ENCODE measurements around the gene NR2F2.

NR2F2 gene

GRCh38 chr15:96344060-96344705 lies 13.7 kb downstream of the NR2F2 start:
- DNase-seq = no peak

- no peak for DNase-seq
Observed at GRCh38 chr15:96344706-96345559, 14.4 kb downstream of the NR2F2 start.

- no peak for DNase-seq
Observed at GRCh38 chr15:96345560-96346399, 15.3 kb downstream of the NR2F2 start.

- no peak for DNase-seq
Observed at GRCh38 chr15:96346409-96346970, 16.0 kb downstream of the NR2F2 start.

- DNase-seq = no peak
Observed at GRCh38 chr15:96347181-96348111, 16.9 kb downstream of the NR2F2 start.

- no peak for DNase-seq
Observed at GRCh38 chr15:96348112-96349027, 17.9 kb downstream of the NR2F2 start.

- DNase-seq = no peak
Observed at GRCh38 chr15:96349034-96349856, 18.7 kb downstream of the NR2F2 start.

- no peak for DNase-seq
Observed at GRCh38 chr15:96349857-96350720, 19.6 kb downstream of the NR2F2 start.

- DNase-seq = no peak
Observed at GRCh38 chr15:96350934-96351724, 20.6 kb downstream of the NR2F2 start.

GRCh38 chr15:96351761-96352603 lies 21.5 kb downstream of the NR2F2 start:
- no peak for DNase-seq

GRCh38 chr15:96352604-96353405 lies 22.3 kb downstream of the NR2F2 start:
- no peak for DNase-seq

GRCh38 chr15:96353416-96353929 lies 23.0 kb downstream of the NR2F2 start:
- no peak for DNase-seq

GRCh38 chr15:96353930-96354730 lies 23.6 kb downstream of the NR2F2 start:
- no peak for DNase-seq

- no peak for DNase-seq
Observed at GRCh38 chr15:96354731-96355567, 24.4 kb downstream of the NR2F2 start.

Data from DMS 273 treated with DMSO at 0.1 percent for 48 hours (cell line).